NCI-H526 (cell line): ENCODE measurements around the gene ITGAE.
"Not testable (repeated sequence)": the region's sequence is repeated elsewhere in the genome, so short reads cannot be mapped to it uniquely, and the experiment has no call there.

Experiments used
- DNase-seq, 2 experiments: peaks; one replicate each; lab custom pipeline; 2025; lab: John Stamatoyannopoulos, UW

The ITGAE gene, protein sequence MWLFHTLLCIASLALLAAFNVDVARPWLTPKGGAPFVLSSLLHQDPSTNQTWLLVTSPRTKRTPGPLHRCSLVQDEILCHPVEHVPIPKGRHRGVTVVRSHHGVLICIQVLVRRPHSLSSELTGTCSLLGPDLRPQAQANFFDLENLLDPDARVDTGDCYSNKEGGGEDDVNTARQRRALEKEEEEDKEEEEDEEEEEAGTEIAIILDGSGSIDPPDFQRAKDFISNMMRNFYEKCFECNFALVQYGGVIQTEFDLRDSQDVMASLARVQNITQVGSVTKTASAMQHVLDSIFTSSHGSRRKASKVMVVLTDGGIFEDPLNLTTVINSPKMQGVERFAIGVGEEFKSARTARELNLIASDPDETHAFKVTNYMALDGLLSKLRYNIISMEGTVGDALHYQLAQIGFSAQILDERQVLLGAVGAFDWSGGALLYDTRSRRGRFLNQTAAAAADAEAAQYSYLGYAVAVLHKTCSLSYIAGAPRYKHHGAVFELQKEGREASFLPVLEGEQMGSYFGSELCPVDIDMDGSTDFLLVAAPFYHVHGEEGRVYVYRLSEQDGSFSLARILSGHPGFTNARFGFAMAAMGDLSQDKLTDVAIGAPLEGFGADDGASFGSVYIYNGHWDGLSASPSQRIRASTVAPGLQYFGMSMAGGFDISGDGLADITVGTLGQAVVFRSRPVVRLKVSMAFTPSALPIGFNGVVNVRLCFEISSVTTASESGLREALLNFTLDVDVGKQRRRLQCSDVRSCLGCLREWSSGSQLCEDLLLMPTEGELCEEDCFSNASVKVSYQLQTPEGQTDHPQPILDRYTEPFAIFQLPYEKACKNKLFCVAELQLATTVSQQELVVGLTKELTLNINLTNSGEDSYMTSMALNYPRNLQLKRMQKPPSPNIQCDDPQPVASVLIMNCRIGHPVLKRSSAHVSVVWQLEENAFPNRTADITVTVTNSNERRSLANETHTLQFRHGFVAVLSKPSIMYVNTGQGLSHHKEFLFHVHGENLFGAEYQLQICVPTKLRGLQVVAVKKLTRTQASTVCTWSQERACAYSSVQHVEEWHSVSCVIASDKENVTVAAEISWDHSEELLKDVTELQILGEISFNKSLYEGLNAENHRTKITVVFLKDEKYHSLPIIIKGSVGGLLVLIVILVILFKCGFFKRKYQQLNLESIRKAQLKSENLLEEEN

DNA sequence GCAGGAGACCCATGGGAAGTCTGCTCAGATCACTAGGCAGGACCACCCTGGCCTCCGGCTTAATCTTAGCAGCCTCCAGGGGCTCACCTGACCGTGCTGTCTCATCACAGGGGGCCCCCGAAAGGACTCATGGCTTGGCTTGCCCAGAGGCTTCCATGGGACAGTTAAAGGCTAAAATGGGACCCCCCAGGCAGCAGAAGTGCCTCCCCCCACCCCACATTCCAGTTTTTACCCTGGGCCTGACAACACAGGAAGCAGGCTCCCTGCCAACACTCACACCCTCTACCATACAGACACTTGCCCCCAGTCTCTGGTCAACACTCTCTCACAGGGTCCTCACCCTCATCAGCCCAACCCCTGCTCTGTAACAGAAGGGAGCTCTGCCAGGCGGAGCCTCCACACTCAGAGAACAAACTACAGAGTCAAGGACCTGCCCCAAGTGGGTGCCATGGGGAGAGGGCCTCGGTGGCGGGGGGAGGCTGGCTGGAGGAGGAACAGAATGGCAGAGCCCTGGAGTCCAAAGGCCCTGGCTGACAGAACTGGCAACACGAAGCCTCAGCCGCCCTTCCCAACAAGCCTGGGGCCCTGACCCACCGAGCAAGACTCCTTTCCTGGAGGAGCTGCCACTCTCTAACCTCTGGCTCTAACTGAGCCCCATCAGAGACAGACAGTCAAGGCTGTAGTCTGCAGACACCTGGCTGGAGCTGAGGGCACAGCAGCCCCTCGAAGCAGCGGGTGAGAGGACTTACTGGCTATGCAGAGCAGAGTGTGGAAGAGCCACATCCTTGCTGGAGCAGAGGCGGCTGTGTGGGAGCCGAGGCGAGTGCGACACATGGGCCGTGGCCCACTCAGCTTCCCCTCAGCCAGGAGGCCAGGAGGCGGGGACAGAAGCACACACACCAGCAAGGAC is at the start of gene ITGAE:
ITGAE (minus strand) TSS at position 827 of the 910 bp plus-strand sequence; CDS start at position 783, 44 bp downstream.
- no peak for DNase-seq

DNA sequence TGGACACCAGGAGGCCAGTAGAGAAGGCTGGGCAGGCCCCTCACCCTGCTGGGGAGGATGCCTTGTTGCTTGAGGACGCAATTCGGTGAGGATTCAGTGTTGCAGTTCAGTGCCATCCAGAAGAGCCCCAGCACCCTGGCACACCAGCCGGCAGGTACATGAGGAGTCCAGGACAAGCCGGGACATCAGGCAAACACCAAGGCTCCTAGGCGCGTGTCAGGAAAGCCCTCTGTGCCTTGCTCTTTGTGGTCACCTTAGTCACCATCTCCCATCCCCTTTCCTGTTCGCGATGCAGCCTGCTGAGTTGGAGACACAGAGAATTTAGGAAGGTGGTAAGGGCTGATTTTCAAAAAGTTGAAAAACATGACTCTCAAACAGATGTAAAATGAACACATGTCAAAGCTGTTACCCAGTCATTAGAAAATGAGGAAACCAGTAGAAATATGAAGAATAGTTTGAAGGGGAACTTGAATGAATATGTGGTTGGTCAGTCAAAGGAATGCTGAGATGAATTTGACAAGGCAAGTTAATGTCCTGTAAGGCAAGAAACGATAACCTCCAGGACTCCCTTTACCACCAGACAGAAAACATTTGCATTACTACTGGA is 47.3 kb upstream of the ITGAE start:
- no peak for DNase-seq

DNA sequence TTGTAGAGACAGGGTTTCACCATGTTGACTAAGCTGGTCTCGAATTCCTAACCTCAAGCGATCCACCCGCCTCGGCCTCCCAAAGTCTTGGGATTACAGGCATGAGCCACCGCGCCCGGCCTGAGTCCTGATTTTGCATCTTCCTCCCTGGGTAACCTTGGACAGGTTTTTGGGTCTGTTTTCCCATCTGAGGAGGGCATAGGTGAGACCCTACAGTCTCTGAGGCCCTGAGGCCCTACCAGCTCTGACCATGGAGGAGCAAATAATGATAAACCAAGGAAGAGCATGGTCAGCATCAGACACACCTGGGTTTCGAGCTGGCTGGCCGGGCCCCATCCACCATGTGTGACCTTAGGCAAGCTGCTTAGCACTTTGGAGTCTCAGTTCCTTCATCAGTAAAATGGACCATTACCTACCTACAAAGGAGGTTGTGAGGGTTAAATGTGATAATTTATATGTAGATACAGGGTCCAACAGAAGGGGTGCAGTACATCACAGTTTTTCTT is 46.2 kb upstream of the ITGAE start:
- no peak for DNase-seq

DNA sequence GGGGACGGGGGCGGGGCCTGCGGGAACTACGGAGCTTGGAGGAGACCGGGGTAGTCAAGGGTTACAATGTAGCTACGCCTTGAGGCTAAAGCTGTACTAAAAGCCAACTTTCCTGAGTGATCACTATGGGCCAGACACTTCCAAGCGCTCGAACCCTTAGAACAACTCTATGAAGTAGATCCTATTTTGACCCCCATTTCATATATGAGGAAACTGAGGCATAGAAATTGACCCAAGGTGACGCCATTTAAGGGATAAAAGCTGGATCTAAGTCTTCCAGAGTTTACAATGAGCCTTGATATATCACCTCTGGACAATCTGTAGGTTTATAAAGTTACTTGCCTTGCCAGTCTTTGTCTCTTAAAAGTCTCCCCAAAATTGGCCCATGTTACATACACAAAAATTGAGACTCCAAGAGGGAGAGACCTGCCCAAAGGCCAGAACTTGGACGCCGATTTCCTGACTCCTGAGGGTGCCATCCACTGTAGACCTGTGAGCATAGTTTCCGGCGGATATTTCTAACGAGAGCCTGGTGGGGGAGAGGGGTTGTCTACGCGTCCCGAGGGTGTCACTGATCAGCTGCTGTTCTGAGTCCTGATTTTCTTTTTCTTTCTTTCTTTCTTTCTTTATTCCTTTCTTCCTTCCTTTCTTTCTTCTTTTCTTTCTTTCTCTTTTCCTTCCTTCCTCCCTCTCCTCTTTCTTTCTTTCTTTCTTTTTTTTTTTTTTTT is 45.6 kb upstream of the ITGAE start:
- DNase-seq = no peak

DNA sequence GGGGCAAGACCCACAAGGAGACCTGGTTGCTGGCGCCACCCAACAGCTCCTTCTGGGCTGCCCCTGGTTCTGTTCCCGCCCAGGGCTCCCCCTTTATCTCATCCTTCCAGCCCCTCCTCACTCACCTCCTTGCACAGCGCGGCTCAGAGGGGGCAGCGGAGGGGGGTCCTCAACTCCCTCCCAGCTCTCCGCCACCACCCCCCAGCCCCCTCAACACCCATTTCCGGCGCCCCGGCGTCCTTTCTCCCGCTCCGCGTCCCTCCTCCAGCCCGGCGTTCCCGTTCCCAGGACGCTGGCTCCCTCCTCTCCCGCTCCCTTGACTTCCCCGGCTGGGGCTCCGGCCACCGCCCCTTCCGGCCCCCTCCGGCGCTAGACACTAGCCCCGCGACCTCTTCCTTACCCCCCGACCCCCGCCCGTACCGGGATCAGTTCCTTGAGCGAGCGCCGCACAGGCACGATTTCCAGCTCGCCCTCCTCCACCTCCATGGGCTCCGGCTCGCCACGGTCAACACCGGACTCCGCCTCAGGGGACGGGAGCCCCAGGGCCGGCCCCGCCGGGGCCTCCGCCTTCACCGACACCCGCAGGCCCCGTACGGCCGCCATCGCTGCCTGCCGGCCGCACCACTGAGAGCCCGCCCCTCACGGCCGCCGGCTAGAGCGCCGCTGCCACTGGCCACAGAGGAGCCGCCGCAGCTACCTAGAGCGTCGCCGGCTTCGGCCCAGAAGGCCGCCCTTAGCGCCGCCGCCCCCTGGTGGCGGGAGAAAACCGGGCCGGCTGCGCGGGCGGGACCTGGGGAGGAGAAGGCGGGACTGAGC is 44.8 kb upstream of the ITGAE start, which contains the start of gene NCBP3:
NCBP3 (minus strand) TSS at position 626 of the 816 bp plus-strand sequence; CDS start at position 603, 23 bp downstream.
- peak; percentile 59 to 89 for DNase-seq

DNA sequence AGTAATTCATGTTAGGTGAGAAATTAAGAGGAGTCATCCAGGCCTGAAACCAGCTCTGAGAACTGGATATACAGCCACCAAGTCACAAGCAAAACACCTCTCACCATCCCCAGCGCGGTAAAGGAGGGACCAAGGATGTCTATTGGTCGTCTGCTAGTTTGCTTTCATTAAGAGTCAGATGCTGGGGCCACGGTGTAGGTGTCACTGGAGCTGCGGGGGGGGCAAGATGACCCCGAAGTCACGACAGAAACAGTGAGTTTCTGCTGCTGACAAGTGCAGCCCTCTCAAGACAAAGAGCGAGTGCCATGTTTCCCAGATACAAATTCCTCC is 44.3 kb upstream of the ITGAE start:
- DNase-seq = peak in 1 of 2 experiments; percentile 32

DNA sequence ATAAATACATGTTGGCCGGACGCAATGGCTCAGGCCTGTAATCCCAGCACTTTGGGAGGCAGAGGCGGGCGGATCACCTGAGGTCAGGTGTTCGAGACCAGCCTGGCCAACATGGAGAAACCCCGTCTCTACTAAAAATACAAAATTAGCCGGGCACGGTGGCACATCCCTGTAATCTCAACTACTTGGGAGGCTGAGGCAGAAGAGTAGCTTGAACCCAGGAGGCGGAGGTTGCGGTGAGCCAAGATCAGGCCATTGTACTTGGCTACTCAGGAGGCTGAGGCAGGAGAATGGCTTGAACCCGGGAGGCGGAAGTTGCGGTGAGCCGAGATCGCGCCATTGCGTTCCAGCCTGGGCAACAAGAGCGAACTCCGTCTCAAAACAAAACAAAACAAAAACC is 43.6 kb upstream of the ITGAE start:
- not testable (repeated sequence) for DNase-seq

DNA sequence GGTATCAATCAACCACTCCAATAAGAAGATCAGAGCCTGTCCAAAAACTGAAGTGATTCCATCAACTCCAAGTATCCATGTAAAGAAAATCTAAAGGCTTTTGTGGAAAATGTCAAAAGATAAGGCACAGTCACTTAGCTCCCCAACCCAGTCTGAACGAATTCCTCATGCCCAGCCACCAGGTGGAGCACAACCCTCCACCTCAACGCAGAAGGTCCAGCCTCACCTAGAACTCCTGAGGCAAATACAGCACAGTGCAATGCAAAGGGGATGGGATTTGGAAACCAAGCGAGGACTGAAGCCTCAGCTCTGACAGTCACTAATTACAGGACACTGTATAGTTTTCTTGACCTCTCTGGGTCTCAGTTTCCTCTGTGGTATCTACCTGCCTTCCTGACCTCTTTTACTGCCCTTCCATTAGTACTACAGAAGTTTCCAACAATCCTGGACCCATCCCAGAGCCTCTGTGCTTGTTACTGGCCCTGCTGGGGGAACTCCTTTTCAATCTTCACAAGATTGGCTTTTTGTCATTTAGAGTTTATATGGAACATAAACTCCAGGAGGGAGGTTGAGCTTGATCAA is 43.0 kb upstream of the ITGAE start:
- DNase-seq = peak in 1 of 2 experiments; percentile 35

DNA sequence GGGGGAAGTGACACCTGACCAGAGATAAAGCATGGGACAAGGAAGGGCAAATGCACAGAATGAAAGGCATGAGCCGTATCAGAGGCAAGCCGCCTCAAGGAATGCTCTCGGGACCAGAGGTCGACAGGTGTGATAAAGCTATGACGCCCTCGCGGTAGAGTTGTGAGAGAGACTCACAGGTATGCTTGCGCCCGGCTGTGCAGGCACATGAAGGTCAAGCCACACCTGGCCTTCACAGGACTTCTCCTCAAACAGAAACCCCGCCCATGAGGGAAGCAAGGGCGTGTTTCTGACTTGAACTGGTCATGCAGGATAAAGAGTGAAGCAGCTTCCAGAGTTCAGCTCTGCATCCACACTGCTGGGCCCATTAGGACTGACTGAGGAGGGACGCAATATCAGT is 37.2 kb upstream of the ITGAE start:
- no peak for DNase-seq

DNA sequence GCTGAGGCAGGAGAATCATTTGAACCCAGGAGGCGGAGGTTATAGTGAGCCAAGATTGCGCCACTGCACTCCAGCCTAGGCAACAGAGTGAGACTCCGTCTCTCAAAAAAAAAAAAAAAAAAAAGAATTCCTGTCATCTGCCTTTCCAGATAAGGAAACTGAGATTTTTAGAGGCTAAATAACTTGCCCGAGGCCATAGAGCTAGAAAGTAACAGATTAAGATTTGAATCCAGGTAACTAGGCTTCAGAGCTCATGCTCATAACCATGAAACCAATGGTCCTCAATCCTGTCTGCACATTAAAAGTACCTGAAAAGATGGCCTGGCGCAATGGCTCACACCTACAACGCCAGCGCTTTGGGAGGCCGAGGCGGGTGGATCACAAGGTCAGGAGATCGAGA is 35.6 kb upstream of the ITGAE start:
- DNase-seq = no peak

DNA sequence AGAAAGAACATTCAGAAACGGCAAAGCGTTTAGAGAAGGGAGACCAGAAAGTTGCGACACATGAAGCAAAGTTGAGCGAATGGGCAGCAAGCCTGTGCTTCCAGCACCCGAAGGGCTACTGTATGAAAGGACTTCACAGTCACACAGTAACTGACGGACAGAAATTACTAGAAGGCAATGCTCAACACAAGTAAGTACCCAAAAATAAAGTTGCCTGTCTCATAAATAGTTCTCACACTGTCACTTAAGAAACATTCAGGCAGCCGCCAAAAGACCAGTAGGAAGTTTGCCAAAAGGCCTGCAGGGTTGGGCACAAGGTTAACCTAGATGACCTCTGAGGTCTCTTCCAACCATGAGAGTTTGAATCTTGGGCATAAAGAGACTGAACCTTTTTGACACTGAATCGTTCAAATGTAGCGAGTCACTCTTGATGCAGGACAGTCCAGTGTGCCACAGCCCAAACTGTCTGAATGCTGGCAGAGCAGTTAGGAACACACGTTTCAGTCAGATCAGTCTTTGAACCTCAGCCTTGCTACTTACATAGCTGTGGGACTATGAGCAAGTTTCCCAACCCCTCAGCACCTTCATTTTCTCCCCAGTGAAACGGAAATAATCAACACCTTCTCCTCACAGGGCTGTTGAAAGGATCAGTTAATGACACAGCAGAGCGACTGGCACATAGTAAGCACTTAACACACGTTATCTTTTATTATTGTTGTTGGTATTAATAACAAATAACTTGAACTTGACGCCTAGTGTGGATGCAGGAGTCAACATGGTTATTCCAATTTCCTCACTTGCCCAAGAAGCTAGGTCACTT is 34.6 kb upstream of the ITGAE start:
- no peak for DNase-seq

DNA sequence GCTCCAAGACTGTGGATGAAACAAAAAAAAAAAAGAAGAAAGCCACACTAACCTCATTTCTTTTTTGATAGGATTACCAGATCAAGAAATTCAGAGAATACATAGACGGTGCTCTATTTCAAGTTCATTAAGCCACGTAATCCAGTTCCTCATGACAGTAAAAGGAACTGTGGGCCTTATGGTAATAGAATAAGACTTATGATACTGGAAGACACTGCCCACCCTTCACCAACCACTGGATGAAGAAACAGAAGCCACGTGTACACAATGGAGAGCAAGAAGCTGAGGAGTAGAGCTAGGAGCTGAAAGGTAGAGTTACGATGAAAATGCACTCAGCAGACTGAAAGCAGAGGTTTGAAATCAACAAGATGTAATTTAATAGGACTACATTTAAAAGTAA is 33.8 kb upstream of the ITGAE start:
- no peak for DNase-seq

DNA sequence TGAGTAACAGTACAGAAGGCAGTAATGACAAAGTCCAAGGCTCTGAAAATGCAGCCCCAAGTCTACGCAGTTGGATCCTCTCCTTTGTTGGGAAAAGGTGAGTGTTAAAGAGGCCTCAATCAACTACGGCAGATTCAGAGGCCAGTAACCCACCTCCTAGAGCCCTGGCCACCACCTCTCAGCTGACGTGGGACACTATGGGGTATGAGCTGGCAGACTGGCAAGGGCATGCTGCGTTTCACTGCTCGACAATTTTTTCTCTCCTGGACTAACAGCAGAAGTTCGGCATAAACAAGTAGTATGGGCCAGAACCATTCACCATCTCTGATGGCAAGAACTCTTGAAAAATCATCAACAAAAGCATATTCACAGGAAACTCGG is 27.9 kb upstream of the ITGAE start:
- no peak for DNase-seq

DNA sequence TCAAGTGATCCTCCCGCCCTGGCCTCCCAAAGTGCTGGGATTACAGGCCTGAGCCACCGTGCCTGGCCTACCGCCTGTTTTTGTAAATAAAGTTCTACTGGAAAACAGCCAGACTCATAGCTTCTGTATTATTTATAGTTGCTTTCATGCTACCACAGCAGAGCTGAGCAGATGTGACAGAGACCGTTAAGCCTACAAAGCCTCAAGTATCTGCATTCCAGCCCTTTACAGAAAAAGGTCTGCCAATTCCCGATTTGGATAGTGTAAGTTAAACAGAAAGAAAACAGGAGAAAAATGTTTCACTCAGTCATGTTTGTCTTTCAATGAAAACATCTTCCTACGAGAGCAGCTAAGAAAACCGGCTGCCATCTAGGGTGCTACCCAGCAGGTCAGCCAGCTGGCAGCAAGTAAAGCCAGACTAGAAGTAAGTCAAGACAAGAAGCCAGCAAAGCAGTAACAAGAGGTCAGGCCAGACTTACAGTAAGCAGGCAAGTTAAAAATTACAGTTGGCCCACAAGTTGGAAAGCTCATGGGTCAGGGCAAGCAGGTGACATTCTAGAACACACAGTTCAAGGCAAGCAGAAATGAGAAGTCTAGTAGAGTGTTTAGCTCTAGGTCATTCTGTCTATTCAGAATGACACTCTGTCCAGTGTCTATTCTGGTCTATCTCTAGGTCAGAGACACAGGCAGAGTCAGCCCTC is 27.3 kb upstream of the ITGAE start:
- no peak for DNase-seq

DNA sequence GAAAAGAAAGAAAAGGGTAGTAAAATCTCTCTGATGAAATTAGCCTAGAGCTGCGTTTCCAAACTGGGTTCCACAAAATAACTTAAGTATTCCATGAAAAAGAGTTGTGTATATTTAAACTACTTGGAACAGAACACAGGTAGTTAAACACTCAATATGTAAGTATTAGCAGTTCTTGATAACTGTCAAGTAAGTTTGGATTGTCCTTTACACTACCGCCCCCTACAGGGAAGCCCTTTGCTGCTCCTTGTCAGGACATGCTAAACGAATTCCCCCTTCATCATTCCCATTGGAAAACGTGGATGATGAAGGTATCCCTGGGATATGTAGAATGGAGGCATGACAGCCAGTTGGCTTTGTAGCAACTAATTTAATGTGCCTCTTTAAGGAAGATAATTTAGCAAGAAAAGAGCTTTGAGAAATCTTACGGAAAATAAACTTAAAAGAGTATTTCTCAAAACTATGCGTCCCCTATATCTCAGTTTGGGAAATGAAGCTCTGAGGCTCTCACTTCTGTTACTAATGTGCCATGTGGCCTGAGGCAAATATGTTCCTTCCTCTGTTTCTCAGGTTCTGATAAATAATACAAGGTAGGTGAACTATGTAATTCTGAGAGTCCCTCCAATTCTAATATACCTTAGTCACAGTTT is 26.3 kb upstream of the ITGAE start:
- DNase-seq = peak; percentile 18 to 66

DNA sequence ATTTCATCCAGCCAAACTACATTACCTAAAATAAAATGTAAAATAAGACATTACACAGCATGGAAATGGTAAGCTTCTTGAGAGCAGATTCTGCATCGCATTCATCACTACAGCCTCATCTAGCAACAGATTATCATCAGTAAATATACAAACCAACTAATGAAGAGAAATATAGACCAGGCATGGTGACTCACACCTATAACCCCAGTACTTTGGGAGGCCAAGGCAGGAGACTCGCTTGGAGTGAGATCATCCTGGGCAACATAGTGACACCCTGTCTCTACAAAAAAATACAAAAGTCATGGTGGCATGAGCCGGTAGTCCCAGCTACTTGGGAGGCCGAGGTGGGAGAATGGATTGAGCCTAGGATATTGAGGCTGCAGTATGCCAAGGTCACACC is 25.2 kb upstream of the ITGAE start:
- no peak for DNase-seq

DNA sequence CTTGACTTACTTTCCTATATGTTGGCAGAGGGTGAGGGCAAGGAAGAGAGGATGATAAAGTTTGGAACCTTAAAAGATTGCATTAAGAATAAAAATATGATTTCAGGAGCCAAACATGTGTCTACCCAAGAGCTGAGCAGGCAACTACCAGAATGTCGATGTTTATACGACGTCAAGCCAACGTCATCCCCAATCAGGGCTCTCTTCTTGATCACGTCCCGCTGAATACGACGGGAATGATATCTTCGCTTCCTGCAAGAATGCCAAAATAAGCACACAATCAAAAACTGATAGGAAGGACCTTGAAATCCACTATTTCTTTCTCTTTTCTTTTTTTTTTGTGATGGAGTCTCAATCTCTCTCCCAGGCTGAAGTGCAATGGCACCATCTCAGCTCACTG is 20.1 kb upstream of the ITGAE start:
- DNase-seq = no peak
